GM23338 (cell line): ENCODE results near the gene TBC1D30. TPM values are rescaled to one million over a fixed set of nuclear protein-coding genes. Genes with fewer than 3 reads are reported as not detected.
A peak's percentile ranks its signal among the peaks of the same experiment; 100 is the strongest.

Experiments used
- ATAC-seq: fragments of 200-7000 bp; cut with Tn5 transposase; 3 replicates; pipeline ENCODE4 v1.9.1; 2020
- DNase-seq: peaks from one replicate; pipeline ENCODE4 v3.0.0-alpha.2; 2015; ENCODE audit warnings: low spot score
- H2AFZ ChIP-seq: fragments of 200-600 bp; sonication (generic); 2 replicates; pipeline ENCODE4 v1.8.0; 2016; ENCODE audit warnings: antibody characterized with exemption, mild to moderate bottlenecking, moderate library complexity
- H3F3A ChIP-seq: fragments of 200-600 bp; sonication (generic); replicated peaks from 2 replicates; pipeline ENCODE4 v1.8.0; 2017; ENCODE audit warnings: antibody characterized with exemption, mixed run types, low read depth
- H3K27ac ChIP-seq: fragments of 200-600 bp; sonication (generic); 2 replicates; pipeline ENCODE4 v1.6.1; 2016; ENCODE audit warnings: low read depth
- H3K27me3 ChIP-seq: fragments of 200-600 bp; sonication (generic); 2 replicates; pipeline ENCODE4 v1.8.0; 2016; ENCODE audit warnings: mild to moderate bottlenecking, mixed run types, moderate library complexity; ENCODE audit not compliant: insufficient read depth
- H3K36me3 ChIP-seq: fragments of 200-600 bp; sonication (generic); 2 replicates; pipeline ENCODE4 v1.8.0; 2016; ENCODE audit warnings: mild to moderate bottlenecking; ENCODE audit not compliant: insufficient read depth
- H3K4me1 ChIP-seq: fragments of 200-600 bp; sonication (generic); 2 replicates; pipeline ENCODE4 v1.8.0; 2016; ENCODE audit warnings: mild to moderate bottlenecking, moderate library complexity; ENCODE audit not compliant: insufficient read depth
- H3K4me2 ChIP-seq: fragments of 200-600 bp; sonication (generic); 2 replicates; pipeline ENCODE4 v1.7.1; 2017; ENCODE audit warnings: mixed run types
- H3K4me3 ChIP-seq: fragments of 200-600 bp; sonication (generic); 2 replicates; pipeline ENCODE4 v1.6.1; 2016; ENCODE audit warnings: mixed run types
- H3K79me2 ChIP-seq: fragments of 200-600 bp; sonication (generic); replicated peaks from 2 replicates; pipeline ENCODE4 v1.8.0; 2017; ENCODE audit warnings: mild to moderate bottlenecking; ENCODE audit not compliant: insufficient read depth
- H3K9me2 ChIP-seq: fragments of 200-600 bp; sonication (generic); 2 replicates; pipeline ENCODE4 v1.8.0; 2017; ENCODE audit not compliant: insufficient read depth
- H4K20me1 ChIP-seq: fragments of 200-600 bp; sonication (generic); replicated peaks from 2 replicates; pipeline ENCODE4 v1.8.0; 2017; ENCODE audit warnings: mild to moderate bottlenecking; ENCODE audit not compliant: insufficient read depth
- H3K27ac Mint-ChIP-seq: 2 replicates; pipeline ENCODE4 v1.8.0; 2020; ENCODE audit warnings: inconsistent platforms, mild to moderate bottlenecking, moderate library complexity, mixed read lengths
- H3K27me3 Mint-ChIP-seq: 3 replicates; pipeline ENCODE4 v1.8.0; 2022; ENCODE audit warnings: low read depth, mild to moderate bottlenecking, moderate library complexity, mixed read lengths, inconsistent platforms; ENCODE audit not compliant: insufficient read depth, poor library complexity
- H3K36me3 Mint-ChIP-seq: 3 replicates; pipeline ENCODE4 v1.8.0; 2021; ENCODE audit warnings: low read depth, mild to moderate bottlenecking, inconsistent platforms, moderate library complexity, mixed read lengths
- H3K4me1 Mint-ChIP-seq: 3 replicates; pipeline ENCODE4 v1.8.0; 2020; ENCODE audit warnings: mild to moderate bottlenecking, inconsistent platforms, mixed read lengths
- H3K4me3 Mint-ChIP-seq: 3 replicates; pipeline ENCODE4 v1.8.0; 2021; ENCODE audit warnings: moderate library complexity, mild to moderate bottlenecking, inconsistent platforms, mixed read lengths
- H3K9me3 Mint-ChIP-seq: 3 replicates; pipeline ENCODE4 v1.8.0; 2020; ENCODE audit warnings: moderate library complexity, mild to moderate bottlenecking, inconsistent platforms, mixed read lengths
- CREB1 ChIP-seq: fragments of 250-450 bp; sonication (Bioruptor Pico); IDR thresholded peaks from 2 replicates; pipeline ENCODE4 v1.5.0; 2020; ENCODE audit warnings: low read depth, mild to moderate bottlenecking, moderate library complexity
- CTCF ChIP-seq, 2 experiments: fragments of 200-600 bp in 1 of 2; sonication (generic) in 1 of 2; conservative IDR thresholded peaks; 2 replicates each; pipeline versions ENCODE4 v1.5.1 to v1.6.1; 2016 to 2017; ENCODE audit warnings: antibody characterized with exemption in 2 of 2, low read depth in 2 of 2, mild to moderate bottlenecking in 2 of 2, moderate library complexity in 1 of 2
- EZH2 ChIP-seq: fragments of 200-600 bp; sonication (generic); IDR thresholded peaks from one replicate; pipeline ENCODE4 v1.8.0; 2017; ENCODE audit warnings: antibody characterized with exemption, mild to moderate bottlenecking, low read depth; ENCODE audit not compliant: unreplicated experiment
- NANOG ChIP-seq: IDR thresholded peaks from 2 replicates; pipeline ENCODE4 v1.6.1; 2016; ENCODE audit warnings: antibody characterized with exemption, borderline replicate concordance
- REST ChIP-seq: IDR thresholded peaks from one replicate; pipeline ENCODE4 v1.6.1; 2018; ENCODE audit warnings: antibody characterized with exemption; ENCODE audit not compliant: unreplicated experiment
- ZNF114 ChIP-seq: fragments of 250-450 bp; sonication (Bioruptor Pico); IDR thresholded peaks from 2 replicates; pipeline ENCODE4 v1.5.0; 2020; ENCODE audit warnings: mild to moderate bottlenecking, moderate library complexity
- ZNF462 ChIP-seq: fragments of 250-450 bp; sonication (Bioruptor Pico); IDR thresholded peaks from 2 replicates; pipeline ENCODE4 v1.5.0; 2020; ENCODE audit warnings: mild to moderate bottlenecking, moderate library complexity
- polyA plus RNA-seq: library from polyadenylated mRNA; unstranded; fragments of >200 nt; fragmentation: Nextera tagmentation; extraction: Ambion mirVana; gene quantifications from 2 replicates; pipeline ENCODE4 v1.2.1, GENCODE V29; 2016
- total RNA-seq: library from RNA; depleted of rRNA; stranded (reverse); fragments of >200 nt; shearing (Covaris generic); gene quantifications from 2 replicates; pipeline ENCODE4 v1.2.3, GENCODE V29; 2014

Gene TBC1D30
- total and polyA plus RNA-seq, 2 experiments from 2014 or later = 2.9 to 9.6 TPM

GRCh38 chr12:64794305-64794704 is 30.1 kb upstream of the TBC1D30 start (continued):
- TF ChIP-seq REST (no peak), CREB1 (no peak), EZH2 (no peak), ZNF462 (CRISPR knock-in tag) (no peak), ZNF114 (CRISPR knock-in tag) (no peak)

- Histone ChIP-seq H3K9me2 (no peaks in the 10 kb centered on the region), H4K20me1 (no peaks in the 10 kb centered on the region), H3K36me3 (no peaks in the 10 kb centered on the region), H3K27ac (no peak overlapping the region), H2AFZ (no peak overlapping the region), H3F3A (no peaks in the 10 kb centered on the region), H3K27me3 (no peaks in the 10 kb centered on the region), H3K4me2 (no peak overlapping the region), H3K4me1 (no peaks in the 10 kb centered on the region), H3K4me3 (no peak overlapping the region), H3K79me2 (no peaks in the 10 kb centered on the region)
- peak; percentile 69 to 96 for TF ChIP-seq CTCF (conservative IDR thresholded peaks at IDR 0.05; ENCODE audit: low read depth in 2 of 2)
- TF ChIP-seq NANOG = no peak
- Mint-ChIP-seq H3K27me3 (peaks cover 5% of the 10 kb centered on the region), H3K9me3 (no peaks in the 10 kb centered on the region), H3K36me3 (no peaks in the 10 kb centered on the region), H3K27ac (peak overlapping the region; percentile 39; the same call in 1 of the 2 replicates), H3K4me3 (no peak overlapping the region), H3K4me1 (peaks cover 2% of the 10 kb centered on the region; the same call in 2 of the 3 replicates)
- ATAC-seq (peak; percentile 79), DNase-seq (peak; percentile 95)
These were observed 28.1 kb upstream of the TBC1D30 start for GRCh38 chr12:64796205-64796845.
